ENCODE results near the gene CYP26A1.

The CYP26A1 gene

DNA sequence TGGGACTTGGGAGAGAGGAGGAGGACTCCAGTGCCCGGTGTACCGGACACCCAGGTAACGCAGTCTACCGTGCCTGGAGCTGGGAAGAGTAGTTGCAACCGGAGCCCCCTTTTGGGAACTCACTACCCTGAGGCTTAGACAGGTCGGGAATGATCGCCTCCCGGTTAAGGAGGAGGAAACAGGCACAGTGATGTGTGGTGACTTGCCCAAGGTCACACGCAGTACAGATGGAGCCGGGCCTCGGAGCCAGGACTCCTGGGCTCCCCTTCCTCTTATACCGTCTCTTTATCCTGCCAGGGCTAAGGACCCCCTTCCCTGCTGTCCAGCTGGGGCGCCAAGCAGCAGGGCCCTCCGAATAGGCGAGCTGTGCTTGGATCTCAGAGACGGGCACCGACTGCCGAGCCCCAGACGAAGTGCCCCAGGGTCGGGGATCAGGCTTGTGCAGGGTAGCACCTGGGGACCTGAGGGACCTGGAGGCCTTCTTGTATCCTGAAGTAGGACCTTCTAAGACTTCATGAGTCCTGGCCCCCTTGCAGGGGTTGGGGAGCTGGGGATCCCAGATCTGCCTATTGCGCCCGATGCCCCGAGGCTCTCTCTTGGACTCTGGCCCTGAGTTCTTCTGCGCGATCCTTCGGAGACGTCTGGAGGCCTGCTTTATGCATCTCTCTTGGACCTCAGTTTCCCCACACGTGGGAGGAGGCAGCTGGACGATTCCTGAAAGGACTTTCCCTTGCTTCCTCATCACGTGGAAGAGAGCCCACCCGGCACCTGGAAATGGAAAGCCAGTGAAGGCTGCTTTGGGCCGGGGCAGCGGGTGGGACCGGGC lies 767 bp upstream of the CYP26A1 start:
- no peak for DNase-seq (ENCODE audit: low read depth)
- TF ChIP-seq, protein P1, sequence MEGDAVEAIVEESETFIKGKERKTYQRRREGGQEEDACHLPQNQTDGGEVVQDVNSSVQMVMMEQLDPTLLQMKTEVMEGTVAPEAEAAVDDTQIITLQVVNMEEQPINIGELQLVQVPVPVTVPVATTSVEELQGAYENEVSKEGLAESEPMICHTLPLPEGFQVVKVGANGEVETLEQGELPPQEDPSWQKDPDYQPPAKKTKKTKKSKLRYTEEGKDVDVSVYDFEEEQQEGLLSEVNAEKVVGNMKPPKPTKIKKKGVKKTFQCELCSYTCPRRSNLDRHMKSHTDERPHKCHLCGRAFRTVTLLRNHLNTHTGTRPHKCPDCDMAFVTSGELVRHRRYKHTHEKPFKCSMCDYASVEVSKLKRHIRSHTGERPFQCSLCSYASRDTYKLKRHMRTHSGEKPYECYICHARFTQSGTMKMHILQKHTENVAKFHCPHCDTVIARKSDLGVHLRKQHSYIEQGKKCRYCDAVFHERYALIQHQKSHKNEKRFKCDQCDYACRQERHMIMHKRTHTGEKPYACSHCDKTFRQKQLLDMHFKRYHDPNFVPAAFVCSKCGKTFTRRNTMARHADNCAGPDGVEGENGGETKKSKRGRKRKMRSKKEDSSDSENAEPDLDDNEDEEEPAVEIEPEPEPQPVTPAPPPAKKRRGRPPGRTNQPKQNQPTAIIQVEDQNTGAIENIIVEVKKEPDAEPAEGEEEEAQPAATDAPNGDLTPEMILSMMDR (IDR thresholded peaks at IDR 0.05; ENCODE audit: control insufficient read depth, insufficient read depth, low read depth, low read length, missing control alignments) = no peak
- no peak overlapping the region for H3K4me3 ChIP-seq (ENCODE audit: control insufficient read depth, low read depth, low read length)

DNA sequence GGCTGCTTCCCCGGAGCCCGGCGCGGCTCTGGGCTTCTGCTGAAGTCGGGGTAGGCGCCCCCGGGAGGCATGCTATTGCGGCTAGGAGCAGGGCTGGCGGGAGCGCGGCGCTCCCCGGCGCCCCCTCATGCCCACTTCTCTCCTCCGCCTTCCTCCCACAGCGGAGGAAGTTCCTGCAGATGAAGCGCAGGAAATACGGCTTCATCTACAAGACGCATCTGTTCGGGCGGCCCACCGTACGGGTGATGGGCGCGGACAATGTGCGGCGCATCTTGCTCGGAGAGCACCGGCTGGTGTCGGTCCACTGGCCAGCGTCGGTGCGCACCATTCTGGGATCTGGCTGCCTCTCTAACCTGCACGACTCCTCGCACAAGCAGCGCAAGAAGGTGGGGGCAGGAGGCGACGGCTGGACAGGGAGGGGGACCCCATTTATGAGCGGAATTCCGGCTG lies 479 bp downstream of the CYP26A1 start:
- TF ChIP-seq, protein P1 (IDR thresholded peaks at IDR 0.05; ENCODE audit: control insufficient read depth, insufficient read depth, low read depth, low read length, missing control alignments) = peak; percentile 14
- peak overlapping the region; percentile 20 for H3K4me3 ChIP-seq (ENCODE audit: control insufficient read depth, low read depth, low read length)
- DNase-seq (ENCODE audit: low read depth) = no peak

DNA sequence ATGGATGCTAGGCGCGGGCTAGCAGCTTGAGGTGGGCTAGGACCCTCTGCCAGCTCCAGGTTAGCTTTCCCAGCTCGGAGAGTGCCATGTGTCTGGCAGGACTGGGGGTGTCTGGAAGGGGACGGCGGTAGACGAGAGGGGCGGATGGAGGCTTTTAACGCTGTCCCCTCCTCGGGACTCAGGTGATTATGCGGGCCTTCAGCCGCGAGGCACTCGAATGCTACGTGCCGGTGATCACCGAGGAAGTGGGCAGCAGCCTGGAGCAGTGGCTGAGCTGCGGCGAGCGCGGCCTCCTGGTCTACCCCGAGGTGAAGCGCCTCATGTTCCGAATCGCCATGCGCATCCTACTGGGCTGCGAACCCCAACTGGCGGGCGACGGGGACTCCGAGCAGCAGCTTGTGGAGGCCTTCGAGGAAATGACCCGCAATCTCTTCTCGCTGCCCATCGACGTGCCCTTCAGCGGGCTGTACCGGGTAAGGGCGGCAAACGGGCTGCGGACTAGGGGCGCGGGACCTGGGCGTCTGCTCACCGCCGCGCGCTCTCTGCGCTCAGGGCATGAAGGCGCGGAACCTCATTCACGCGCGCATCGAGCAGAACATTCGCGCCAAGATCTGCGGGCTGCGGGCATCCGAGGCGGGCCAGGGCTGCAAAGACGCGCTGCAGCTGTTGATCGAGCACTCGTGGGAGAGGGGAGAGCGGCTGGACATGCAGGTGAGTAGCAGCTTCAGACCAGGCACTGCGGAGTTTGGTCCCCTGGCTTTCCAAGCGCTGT lies 1.1 kb downstream of the CYP26A1 start:
- TF ChIP-seq, protein P1 (IDR thresholded peaks at IDR 0.05; ENCODE audit: control insufficient read depth, insufficient read depth, low read depth, low read length, missing control alignments) = no peak

DNA sequence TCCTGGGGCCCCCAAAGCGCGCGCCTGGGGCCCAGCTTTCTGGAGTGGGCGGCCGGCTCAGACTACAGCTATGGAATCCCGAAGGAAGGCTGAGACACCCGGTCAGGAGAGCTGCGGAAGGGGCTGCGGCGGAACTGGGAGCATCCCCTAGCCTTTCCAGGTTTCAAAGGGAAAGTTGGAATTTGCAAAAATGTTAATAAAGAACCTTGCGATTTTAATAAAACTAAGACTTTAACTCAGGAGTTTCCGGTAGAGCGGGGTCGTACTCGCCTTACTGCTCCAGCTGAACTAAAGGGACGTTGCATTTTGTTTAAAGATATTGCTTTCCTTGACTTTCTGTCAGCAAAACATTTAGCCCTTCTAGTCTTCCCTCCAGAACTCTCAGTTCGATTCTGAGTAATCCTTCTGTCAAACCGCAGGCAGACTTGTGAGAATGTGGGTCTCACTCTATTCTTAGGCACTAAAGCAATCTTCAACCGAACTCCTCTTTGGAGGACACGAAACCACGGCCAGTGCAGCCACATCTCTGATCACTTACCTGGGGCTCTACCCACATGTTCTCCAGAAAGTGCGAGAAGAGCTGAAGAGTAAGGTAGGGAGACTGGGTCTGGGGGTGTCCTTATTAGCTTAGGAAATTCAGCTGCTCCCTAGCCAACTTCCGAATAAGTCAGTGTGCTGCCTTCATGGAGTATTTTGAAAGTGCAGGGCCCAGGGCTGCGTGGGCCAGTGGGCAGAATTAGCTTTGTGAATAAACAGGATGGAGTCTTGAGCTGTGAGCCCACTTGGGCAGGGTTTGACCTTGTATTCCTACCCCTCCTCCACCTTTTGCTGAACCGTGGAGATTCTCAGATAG lies 1.9 kb downstream of the CYP26A1 start:
- TF ChIP-seq, protein P1 (IDR thresholded peaks at IDR 0.05; ENCODE audit: control insufficient read depth, insufficient read depth, low read depth, low read length, missing control alignments) = no peak
- no peak overlapping the region for H3K4me3 ChIP-seq (ENCODE audit: control insufficient read depth, low read depth, low read length)
- no peak for DNase-seq (ENCODE audit: low read depth)

More for the DNA sequence above, 1.1 kb downstream of the CYP26A1 start:
- H3K4me3 ChIP-seq (ENCODE audit: control insufficient read depth, low read depth, low read length) = no peak overlapping the region
- DNase-seq (ENCODE audit: low read depth) = no peak

DNA sequence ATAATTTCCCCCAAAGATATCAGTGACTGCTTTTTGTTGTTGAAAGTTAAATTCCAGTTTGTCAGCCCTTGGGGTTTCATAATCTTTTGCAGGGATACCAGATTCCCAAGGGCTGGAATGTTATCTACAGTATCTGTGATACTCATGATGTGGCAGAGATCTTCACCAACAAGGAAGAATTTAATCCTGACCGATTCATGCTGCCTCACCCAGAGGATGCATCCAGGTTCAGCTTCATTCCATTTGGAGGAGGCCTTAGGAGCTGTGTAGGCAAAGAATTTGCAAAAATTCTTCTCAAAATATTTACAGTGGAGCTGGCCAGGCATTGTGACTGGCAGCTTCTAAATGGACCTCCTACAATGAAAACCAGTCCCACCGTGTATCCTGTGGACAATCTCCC lies 3.2 kb downstream of the CYP26A1 start:
- no peak for DNase-seq (ENCODE audit: low read depth)
- no peak overlapping the region for H3K4me3 ChIP-seq (ENCODE audit: control insufficient read depth, low read depth, low read length)
- TF ChIP-seq, protein P1 (IDR thresholded peaks at IDR 0.05; ENCODE audit: control insufficient read depth, insufficient read depth, low read depth, low read length, missing control alignments) = no peak

DNA sequence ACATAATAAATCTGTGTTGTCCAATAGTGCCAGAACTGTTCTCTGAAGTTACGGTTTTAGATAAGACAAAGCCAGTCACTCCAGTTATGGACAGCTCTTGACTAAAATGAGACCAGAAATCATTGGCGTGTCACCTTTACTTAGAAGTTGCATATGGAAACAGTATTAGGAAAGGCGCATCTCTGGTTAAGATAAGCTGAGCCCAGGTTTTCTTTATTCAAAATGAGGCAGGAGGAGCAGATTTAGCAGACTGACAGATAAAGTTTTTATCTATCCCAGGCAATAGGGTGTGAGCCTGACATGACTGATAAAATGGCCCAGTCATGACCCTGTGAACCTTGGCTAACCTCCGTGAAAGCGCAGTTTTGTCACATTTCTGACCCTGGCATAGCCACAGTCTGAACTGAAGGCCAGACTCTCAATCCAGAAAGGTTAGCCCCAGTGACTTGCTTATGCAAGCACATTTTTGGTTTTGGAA lies 4.2 kb downstream of the CYP26A1 start:
- TF ChIP-seq, protein P1 (IDR thresholded peaks at IDR 0.05; ENCODE audit: control insufficient read depth, insufficient read depth, low read depth, low read length, missing control alignments) = no peak
- no peak overlapping the region for H3K4me3 ChIP-seq (ENCODE audit: control insufficient read depth, low read depth, low read length)
- DNase-seq (ENCODE audit: low read depth) = no peak
